Sigmoid colon (tissue), 7 donors: ENCODE results near the gene ARHGEF17. TPM values are rescaled to one million over a fixed set of nuclear protein-coding genes. Genes with fewer than 3 reads are reported as not detected.

Source experiments
- DNase-seq: peaks from one replicate; pipeline ENCODE4 v3.0.0-alpha.2; 2019
- H3K27ac ChIP-seq, 4 donors: fragments of 200-600 bp; sonication (generic); one replicate each; pipeline ENCODE4 v1.5.1; 2016 to 2019; ENCODE audit warnings: mild to moderate bottlenecking in 1 of 4
- H3K27me3 ChIP-seq, 3 donors: fragments of 200-600 bp; sonication (generic); one replicate each; pipeline ENCODE4 v1.5.1; 2019; ENCODE audit warnings: mild to moderate bottlenecking in 1 of 3
- H3K36me3 ChIP-seq, 4 donors: fragments of 200-600 bp; sonication (generic); one replicate each; pipeline ENCODE4 v1.5.1; 2016 to 2019
- H3K4me1 ChIP-seq, 4 donors: fragments of 200-600 bp; sonication (generic); one replicate each; pipeline ENCODE4 v1.5.1; 2017 to 2019
- H3K4me3 ChIP-seq, 4 donors: fragments of 200-600 bp; sonication (generic); one replicate each; pipeline ENCODE4 v1.5.1; 2017 to 2019; ENCODE audit warnings: mild to moderate bottlenecking in 2 of 4, moderate library complexity in 1 of 4
- H3K9me3 ChIP-seq, 4 donors: fragments of 200-600 bp in 3 of 4; sonication (generic) in 3 of 4; one replicate each; pipeline versions ENCODE4 v1.5.1 to v1.6.1; 2013 to 2019
- EP300 ChIP-seq, 4 donors: sonication (generic); formaldehyde crosslinking; IDR thresholded peaks; one replicate each; pipeline ENCODE4 v1.6.1; 2017; ENCODE audit warnings: antibody characterized with exemption in 4 of 4
- POLR2A ChIP-seq, 2 donors: fragments of 450-650 bp; IDR thresholded peaks; one replicate each; pipeline ENCODE4 v1.6.1; 2016; ENCODE audit warnings: antibody characterized with exemption in 2 of 2, mild to moderate bottlenecking in 2 of 2, moderate library complexity in 2 of 2
- POLR2AphosphoS5 ChIP-seq, 4 donors: sonication (generic); formaldehyde crosslinking; IDR thresholded peaks; one replicate each; pipeline ENCODE4 v1.6.1; 2017; ENCODE audit warnings: antibody characterized with exemption in 4 of 4
- WGBS, 2 donors: extraction: QIAGEN DNeasy Blood & Tissue Kit; methylation state at CpG; one replicate each; pipeline ENCODE4 v1.1.7; 2013; 5-methylcytosine and 5-hydroxymethylcytosine counted together
- intact Hi-C: fragments of 100-400 bp; cut with DNase I; formaldehyde crosslinking; loops from one replicate; pipeline ENCODE4 v1.15.1; 2023
- polyA plus RNA-seq, 3 donors: library from polyadenylated mRNA; stranded (reverse); fragments of 200-250 nt; gene quantifications; one replicate each; pipeline ENCODE4 v1.2.3, GENCODE V29; 2013
- total RNA-seq, 4 donors: library from RNA; depleted of rRNA; stranded (reverse); fragments of >200 nt; gene quantifications; one replicate each; pipeline ENCODE4 v1.1.0, GENCODE V29; 2016
- TF ChIP-seq, protein P1 (sequence below), 4 experiments: fragments of 450-650 bp in 3 of 4; fragments of 200-600 bp in 1 of 4; IDR thresholded peaks; one replicate each; pipeline ENCODE4 v1.5.1; 2016 to 2019; ENCODE audit warnings: antibody characterized with exemption in 4 of 4, mild to moderate bottlenecking in 3 of 4, moderate library complexity in 2 of 4
- donor health status: healthy with polysubstance abuse.
- donor health status: Bipolar disorder and iron deficiency.
- donor health status: healthy.

ARHGEF17 gene
- total and polyA plus RNA-seq, 7 donors, result 1.8 to 104 (median 38.2) TPM

DNA sequence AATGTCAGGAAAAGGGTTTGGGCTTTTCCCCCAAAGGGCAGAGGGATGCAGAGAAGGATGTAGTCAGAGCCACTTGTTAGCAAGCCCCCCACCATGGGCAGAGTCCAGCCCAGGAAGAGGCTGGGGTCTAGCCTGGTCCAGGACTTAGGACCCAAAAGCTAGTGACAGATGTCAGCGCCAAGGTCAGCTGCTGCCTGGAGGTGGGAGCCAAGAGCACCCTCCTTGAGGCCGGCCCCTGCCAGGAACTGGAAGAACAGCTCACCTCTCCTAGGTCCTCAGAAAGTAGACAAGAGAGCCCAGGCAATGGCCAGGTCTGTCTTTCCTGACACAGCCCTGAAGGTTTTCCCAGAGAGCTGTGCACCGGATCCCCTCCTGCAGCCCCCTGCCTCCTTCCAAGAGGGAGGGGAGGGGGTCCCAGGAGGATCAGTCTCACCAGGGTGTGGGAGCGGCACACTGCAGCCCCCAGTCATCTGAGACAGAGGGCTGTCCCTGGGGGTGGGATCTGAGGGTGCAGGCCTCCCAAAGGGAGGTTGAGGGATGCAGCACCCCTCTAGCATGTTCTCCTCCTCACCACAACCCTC is 14.6 kb upstream of the ARHGEF17 start:
- Histone ChIP-seq H3K27me3 (no peaks in the 10 kb centered on the region), H3K4me3 (no peak overlapping the region), H3K4me1 (peaks cover 0 to 16% (median 16%) of the 10 kb centered on the region in 4 donors), H3K9me3 (no peaks in the 10 kb centered on the region), H3K27ac (no peak overlapping the region), H3K36me3 (no peaks in the 10 kb centered on the region)
- no peak for DNase-seq
- intact Hi-C loops, result no loop called here
- TF ChIP-seq POLR2AphosphoS5 (IDR thresholded peaks at IDR 0.05), result no peak
- TF ChIP-seq POLR2A (IDR thresholded peaks at IDR 0.05), result no peak
- TF ChIP-seq, protein P1, sequence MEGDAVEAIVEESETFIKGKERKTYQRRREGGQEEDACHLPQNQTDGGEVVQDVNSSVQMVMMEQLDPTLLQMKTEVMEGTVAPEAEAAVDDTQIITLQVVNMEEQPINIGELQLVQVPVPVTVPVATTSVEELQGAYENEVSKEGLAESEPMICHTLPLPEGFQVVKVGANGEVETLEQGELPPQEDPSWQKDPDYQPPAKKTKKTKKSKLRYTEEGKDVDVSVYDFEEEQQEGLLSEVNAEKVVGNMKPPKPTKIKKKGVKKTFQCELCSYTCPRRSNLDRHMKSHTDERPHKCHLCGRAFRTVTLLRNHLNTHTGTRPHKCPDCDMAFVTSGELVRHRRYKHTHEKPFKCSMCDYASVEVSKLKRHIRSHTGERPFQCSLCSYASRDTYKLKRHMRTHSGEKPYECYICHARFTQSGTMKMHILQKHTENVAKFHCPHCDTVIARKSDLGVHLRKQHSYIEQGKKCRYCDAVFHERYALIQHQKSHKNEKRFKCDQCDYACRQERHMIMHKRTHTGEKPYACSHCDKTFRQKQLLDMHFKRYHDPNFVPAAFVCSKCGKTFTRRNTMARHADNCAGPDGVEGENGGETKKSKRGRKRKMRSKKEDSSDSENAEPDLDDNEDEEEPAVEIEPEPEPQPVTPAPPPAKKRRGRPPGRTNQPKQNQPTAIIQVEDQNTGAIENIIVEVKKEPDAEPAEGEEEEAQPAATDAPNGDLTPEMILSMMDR (IDR thresholded peaks at IDR 0.05), result no peak
- no peak for TF ChIP-seq EP300 (IDR thresholded peaks at IDR 0.05)
- WGBS, 2 donors, result 81 to 88% methylated on average over 4 of the region's 4 CpGs

GRCh38 chr11:73294604-73295003 is 13.5 kb upstream of the ARHGEF17 start:
- Histone ChIP-seq H3K27me3 (no peaks in the 10 kb centered on the region), H3K9me3 (no peaks in the 10 kb centered on the region), H3K4me3 (no peak overlapping the region), H3K36me3 (no peaks in the 10 kb centered on the region), H3K27ac (no peak overlapping the region), H3K4me1 (peaks cover 0 to 9% (median 8%) of the 10 kb centered on the region in 4 donors)
- no peak for DNase-seq
- intact Hi-C loops, result loop anchor here (1.0 kb wide), 1 partner anchor 99 kb away; no protein-coding TSS in a partner anchor
- no peak for TF ChIP-seq EP300 (IDR thresholded peaks at IDR 0.05)
- TF ChIP-seq POLR2A (IDR thresholded peaks at IDR 0.05), result no peak
- TF ChIP-seq, protein P1 (IDR thresholded peaks at IDR 0.05), result no peak
- TF ChIP-seq POLR2AphosphoS5 (IDR thresholded peaks at IDR 0.05), result no peak

GRCh38 chr11:73295241-73295995 is 12.7 kb upstream of the ARHGEF17 start:
- intact Hi-C loops, result loop anchor here (1.0 kb wide), 1 partner anchor 98 kb away; no protein-coding TSS in a partner anchor
- WGBS, 2 donors, result 40 to 42% methylated on average over 12 of the region's 12 CpGs
- TF ChIP-seq EP300 (IDR thresholded peaks at IDR 0.05) (no peak), POLR2AphosphoS5 (IDR thresholded peaks at IDR 0.05) (no peak), POLR2A (IDR thresholded peaks at IDR 0.05) (no peak)
- TF ChIP-seq, protein P1 (IDR thresholded peaks at IDR 0.05), result peak; percentile 57 to 87 (median 78)
- Histone ChIP-seq H3K4me1 (peaks cover 0 to 7% (median 5%) of the 10 kb centered on the region in 4 donors), H3K4me3 (no peak overlapping the region), H3K27me3 (no peaks in the 10 kb centered on the region), H3K27ac (no peak overlapping the region), H3K9me3 (no peaks in the 10 kb centered on the region), H3K36me3 (no peaks in the 10 kb centered on the region)
- DNase-seq, result no peak

- intact Hi-C loops, result loop anchor here (1.0 kb wide), 1 partner anchor 97 kb away; no protein-coding TSS in a partner anchor
- Histone ChIP-seq H3K4me3 (no peak overlapping the region), H3K4me1 (peaks cover 0 to 7% (median 5%) of the 10 kb centered on the region in 4 donors), H3K9me3 (no peaks in the 10 kb centered on the region), H3K36me3 (no peaks in the 10 kb centered on the region), H3K27ac (no peak overlapping the region), H3K27me3 (no peaks in the 10 kb centered on the region)
- WGBS, 2 donors, result 90 to 92% methylated on average over 3 of the region's 3 CpGs
- no peak for DNase-seq
- TF ChIP-seq POLR2A (IDR thresholded peaks at IDR 0.05) (no peak), EP300 (IDR thresholded peaks at IDR 0.05) (no peak), POLR2AphosphoS5 (IDR thresholded peaks at IDR 0.05) (no peak)
- TF ChIP-seq, protein P1 (IDR thresholded peaks at IDR 0.05), result no peak
These were observed 12.1 kb upstream of the ARHGEF17 start for GRCh38 chr11:73295996-73296318.
